Thyroid gland (tissue), 4 donors: Measurements from ENCODE around the gene SF3B5. TPM values are rescaled to one million over a fixed set of nuclear protein-coding genes. Genes with fewer than 3 reads are reported as not detected.

ENCODE experiments used
- DNase-seq, 2 donors: peaks; one replicate each; pipeline ENCODE4 v3.0.0-alpha.2; 2019
- H3K27ac ChIP-seq, 3 donors: fragments of 200-600 bp; sonication (generic); 1 replicate in 2 of 3; 2 replicates in 1 of 3; pipeline ENCODE4 v1.5.1; 2016 to 2019; ENCODE audit warnings: mild to moderate bottlenecking in 1 of 3, moderate library complexity in 1 of 3
- H3K27me3 ChIP-seq: fragments of 200-600 bp; sonication (generic); one replicate; pipeline ENCODE4 v1.5.1; 2019
- H3K36me3 ChIP-seq, 2 donors: fragments of 200-600 bp; sonication (generic); one replicate each; pipeline ENCODE4 v1.5.1; 2016 to 2019
- H3K4me1 ChIP-seq, 2 donors: fragments of 200-600 bp; sonication (generic); one replicate each; pipeline ENCODE4 v1.5.1; 2017 to 2019
- H3K4me3 ChIP-seq, 3 donors: fragments of 200-600 bp; sonication (generic); replicated peaks in 1 of 3; 1 replicate in 2 of 3; 2 replicates in 1 of 3; pipeline ENCODE4 v1.5.1; 2016; ENCODE audit warnings: mild to moderate bottlenecking in 1 of 3
- H3K9me3 ChIP-seq: fragments of 200-600 bp; sonication (generic); one replicate; pipeline ENCODE4 v1.5.1; 2017
- POLR2A ChIP-seq, 2 donors: fragments of 450-650 bp; IDR thresholded peaks; one replicate each; pipeline ENCODE4 v1.6.1; 2017; ENCODE audit warnings: antibody characterized with exemption in 2 of 2, mild to moderate bottlenecking in 2 of 2, moderate library complexity in 1 of 2
- WGBS, 2 donors: methylation state at CpG; one replicate each; pipeline ENCODE4 v1.1.5; 2017; 5-methylcytosine and 5-hydroxymethylcytosine counted together
- intact Hi-C: fragments of 100-400 bp; cut with DNase I; formaldehyde crosslinking; loops from one replicate; pipeline ENCODE4 v1.15.1; 2023
- total RNA-seq, 4 donors: library from RNA; depleted of rRNA; stranded (reverse); fragments of >200 nt; gene quantifications; one replicate each; pipeline ENCODE4 v1.2.3, GENCODE V29; 2016
- TF ChIP-seq, protein P1 (sequence below), 6 experiments: fragments of 200-600 bp in 3 of 6; fragments of 450-650 bp in 3 of 6; sonication (generic) in 3 of 6; IDR thresholded peaks; one replicate each; pipeline ENCODE4 v1.5.1; 2016 to 2019; ENCODE audit warnings: antibody characterized with exemption in 6 of 6, mild to moderate bottlenecking in 2 of 6, inconsistent platforms in 1 of 6, moderate library complexity in 1 of 6

SF3B5 gene
- total RNA-seq, result 100 to 1,000 TPM in 2 of 4 donors, 10 to 100 TPM in 2; 63.1 to 205 (median 133) TPM

DNA sequence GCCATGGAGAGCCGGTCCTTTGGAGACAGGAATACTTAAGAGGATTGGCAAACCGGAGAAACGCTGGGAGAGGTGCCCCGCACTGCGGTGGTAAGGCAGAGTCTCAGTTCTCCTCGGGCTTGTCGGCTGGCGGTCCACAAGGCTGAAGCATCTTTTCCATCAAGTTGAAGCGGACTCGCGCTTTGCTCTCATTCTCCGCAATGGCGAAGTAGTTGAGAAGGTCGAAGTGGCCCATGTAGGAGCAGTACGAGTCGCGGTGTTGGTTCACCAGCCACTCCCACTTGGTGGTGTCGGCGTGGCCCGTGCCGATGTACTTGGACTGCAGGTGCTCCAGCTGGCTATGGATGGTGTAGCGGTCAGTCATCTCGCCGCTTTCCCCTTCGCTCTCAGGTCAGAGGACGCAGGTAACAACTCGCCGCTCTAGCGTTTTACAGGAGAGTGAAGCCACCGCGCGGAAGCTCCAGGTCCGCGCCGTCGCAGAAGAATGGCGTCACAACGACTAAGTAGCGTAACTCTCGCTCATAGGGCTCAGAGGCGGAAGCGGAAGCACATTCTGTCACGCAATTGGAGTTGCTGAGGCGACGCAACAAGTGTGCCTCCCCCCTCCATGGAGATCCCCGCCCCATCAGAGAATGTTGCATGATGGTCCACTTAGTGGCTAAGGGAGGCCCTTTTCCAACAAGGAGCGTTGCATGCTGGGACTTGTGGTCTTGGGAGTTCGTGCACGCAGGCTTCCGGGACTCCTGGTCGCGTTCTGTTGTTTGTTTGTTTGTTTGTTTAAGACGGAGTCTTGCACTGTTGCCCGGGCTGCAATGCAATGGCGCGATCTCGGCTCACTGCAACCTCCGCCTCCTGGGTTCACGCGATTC is at the start of gene SF3B5:
SF3B5 (minus strand) TSS at position 440 of the 869 bp plus-strand sequence; CDS start at position 364, 76 bp downstream.
- WGBS, 2 donors, result 0% methylated on average over 23 to 32 of the region's 60 CpGs
- intact Hi-C loops, result no loop called here

GRCh38 chr6:144144996-144145395 is 49.6 kb upstream of the SF3B5 start:
- no peaks in the 10 kb centered on the region for H3K4me1 ChIP-seq
- 85 to 87% methylated on average over 1 of the region's 1 CpG for WGBS, 2 donors
- DNase-seq, result no peak
- H3K27ac ChIP-seq, result no peak overlapping the region
- H3K4me3 ChIP-seq, result no peak overlapping the region
- H3K9me3 ChIP-seq, result no peaks in the 10 kb centered on the region
- intact Hi-C loops, result no loop called here
- TF ChIP-seq, protein P1, sequence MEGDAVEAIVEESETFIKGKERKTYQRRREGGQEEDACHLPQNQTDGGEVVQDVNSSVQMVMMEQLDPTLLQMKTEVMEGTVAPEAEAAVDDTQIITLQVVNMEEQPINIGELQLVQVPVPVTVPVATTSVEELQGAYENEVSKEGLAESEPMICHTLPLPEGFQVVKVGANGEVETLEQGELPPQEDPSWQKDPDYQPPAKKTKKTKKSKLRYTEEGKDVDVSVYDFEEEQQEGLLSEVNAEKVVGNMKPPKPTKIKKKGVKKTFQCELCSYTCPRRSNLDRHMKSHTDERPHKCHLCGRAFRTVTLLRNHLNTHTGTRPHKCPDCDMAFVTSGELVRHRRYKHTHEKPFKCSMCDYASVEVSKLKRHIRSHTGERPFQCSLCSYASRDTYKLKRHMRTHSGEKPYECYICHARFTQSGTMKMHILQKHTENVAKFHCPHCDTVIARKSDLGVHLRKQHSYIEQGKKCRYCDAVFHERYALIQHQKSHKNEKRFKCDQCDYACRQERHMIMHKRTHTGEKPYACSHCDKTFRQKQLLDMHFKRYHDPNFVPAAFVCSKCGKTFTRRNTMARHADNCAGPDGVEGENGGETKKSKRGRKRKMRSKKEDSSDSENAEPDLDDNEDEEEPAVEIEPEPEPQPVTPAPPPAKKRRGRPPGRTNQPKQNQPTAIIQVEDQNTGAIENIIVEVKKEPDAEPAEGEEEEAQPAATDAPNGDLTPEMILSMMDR (IDR thresholded peaks at IDR 0.05), result no peak
- TF ChIP-seq POLR2A (IDR thresholded peaks at IDR 0.05), result no peak
- H3K36me3 ChIP-seq, result no peaks in the 10 kb centered on the region
- H3K27me3 ChIP-seq, result no peaks in the 10 kb centered on the region

More for the DNA sequence above, at the start of gene SF3B5:
- peak within 1 kb of the TSS; percentile 39 to 85 (median 56) for H3K27ac ChIP-seq
- no peaks in the 10 kb centered on the region for H3K36me3 ChIP-seq
- no peaks in the 10 kb centered on the region for H3K9me3 ChIP-seq
- peak; percentile 99 for DNase-seq
- peak within 1 kb of the TSS; percentile 60 to 72 (median 64) for H3K4me3 ChIP-seq
- no peaks in the 10 kb centered on the region for H3K27me3 ChIP-seq
- TF ChIP-seq, protein P1 (IDR thresholded peaks at IDR 0.05), result no peak
- peak in 1 of 2 donors; percentile 82 for TF ChIP-seq POLR2A (IDR thresholded peaks at IDR 0.05)
- peaks cover 9 to 14% of the 10 kb centered on the region in 2 donors for H3K4me1 ChIP-seq

DNA sequence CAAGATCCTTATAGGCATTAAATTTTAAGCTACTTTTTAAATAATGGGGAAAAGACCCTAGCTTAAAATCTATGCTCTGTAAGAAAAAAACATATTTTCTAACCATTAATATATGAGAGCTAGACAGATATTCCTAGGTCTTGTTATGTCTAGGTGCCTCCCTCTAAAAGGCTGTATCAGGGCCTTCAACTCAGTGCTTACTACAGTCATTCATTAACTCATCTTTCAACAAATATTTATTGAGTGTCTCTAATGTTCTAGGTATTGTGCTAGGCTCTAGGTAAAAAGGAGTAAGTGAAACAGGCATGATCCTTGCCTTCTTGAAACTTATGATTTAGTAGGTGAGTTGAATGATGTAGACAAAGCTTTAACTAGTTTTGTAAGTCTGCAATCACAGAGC is 48.5 kb upstream of the SF3B5 start:
- no peak overlapping the region for H3K4me3 ChIP-seq
- H3K4me1 ChIP-seq, result no peaks in the 10 kb centered on the region
- TF ChIP-seq, protein P1 (IDR thresholded peaks at IDR 0.05), result no peak
- no peak for TF ChIP-seq POLR2A (IDR thresholded peaks at IDR 0.05)
- H3K27ac ChIP-seq, result no peak overlapping the region
- intact Hi-C loops, result no loop called here
- no peaks in the 10 kb centered on the region for H3K9me3 ChIP-seq
- H3K27me3 ChIP-seq, result no peaks in the 10 kb centered on the region
- DNase-seq, result no peak
- H3K36me3 ChIP-seq, result no peaks in the 10 kb centered on the region

DNA sequence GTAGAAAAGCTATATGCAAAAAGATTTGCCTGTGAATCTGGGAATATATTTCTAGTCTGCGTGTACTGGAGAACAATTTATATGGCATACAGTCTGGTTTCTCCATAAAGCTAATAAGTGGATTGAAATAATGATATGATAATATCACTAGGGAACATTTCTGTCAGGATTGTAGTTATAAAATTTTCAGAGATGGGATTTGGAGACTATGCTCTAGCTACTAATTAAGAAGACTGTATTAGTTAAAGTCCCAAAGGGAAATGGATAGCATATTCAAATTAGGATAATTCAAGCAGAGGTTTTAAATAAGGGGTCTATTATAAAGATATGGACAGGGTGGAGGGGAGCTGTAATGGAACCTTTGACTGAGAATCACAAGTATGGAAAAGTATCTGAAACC is 47.7 kb upstream of the SF3B5 start:
- Histone ChIP-seq H3K36me3 (no peaks in the 10 kb centered on the region), H3K4me3 (no peak overlapping the region), H3K27me3 (no peaks in the 10 kb centered on the region), H3K27ac (no peak overlapping the region), H3K4me1 (no peaks in the 10 kb centered on the region), H3K9me3 (no peaks in the 10 kb centered on the region)
- no peak for DNase-seq
- TF ChIP-seq POLR2A (IDR thresholded peaks at IDR 0.05), result no peak
- TF ChIP-seq, protein P1 (IDR thresholded peaks at IDR 0.05), result no peak
- intact Hi-C loops, result no loop called here
- 92 to 99% methylated on average over 1 of the region's 1 CpG for WGBS, 2 donors

- intact Hi-C loops, result no loop called here
- no peak for TF ChIP-seq POLR2A (IDR thresholded peaks at IDR 0.05)
- TF ChIP-seq, protein P1 (IDR thresholded peaks at IDR 0.05), result no peak
- no peaks in the 10 kb centered on the region for H3K27me3 ChIP-seq
- DNase-seq, result no peak
- no peaks in the 10 kb centered on the region for H3K36me3 ChIP-seq
- H3K4me1 ChIP-seq, result no peaks in the 10 kb centered on the region
- 87 to 95% methylated on average over 2 of the region's 2 CpGs for WGBS, 2 donors
- no peaks in the 10 kb centered on the region for H3K9me3 ChIP-seq
- no peak overlapping the region for H3K4me3 ChIP-seq
- H3K27ac ChIP-seq, result no peak overlapping the region
These were observed 46.1 kb upstream of the SF3B5 start for GRCh38 chr6:144141470-144141869.
